Endothelial cell of hepatic sinusoid (primary cell): ENCODE measurements around the gene ZNF619.

Source experiments
- in situ Hi-C: cut with HindIII; loops from 2 replicates; pipeline ENCODE4 v1.10.0; 2017; ENCODE audit warnings: low sequenced_read_pairs

Gene ZNF619

DNA sequence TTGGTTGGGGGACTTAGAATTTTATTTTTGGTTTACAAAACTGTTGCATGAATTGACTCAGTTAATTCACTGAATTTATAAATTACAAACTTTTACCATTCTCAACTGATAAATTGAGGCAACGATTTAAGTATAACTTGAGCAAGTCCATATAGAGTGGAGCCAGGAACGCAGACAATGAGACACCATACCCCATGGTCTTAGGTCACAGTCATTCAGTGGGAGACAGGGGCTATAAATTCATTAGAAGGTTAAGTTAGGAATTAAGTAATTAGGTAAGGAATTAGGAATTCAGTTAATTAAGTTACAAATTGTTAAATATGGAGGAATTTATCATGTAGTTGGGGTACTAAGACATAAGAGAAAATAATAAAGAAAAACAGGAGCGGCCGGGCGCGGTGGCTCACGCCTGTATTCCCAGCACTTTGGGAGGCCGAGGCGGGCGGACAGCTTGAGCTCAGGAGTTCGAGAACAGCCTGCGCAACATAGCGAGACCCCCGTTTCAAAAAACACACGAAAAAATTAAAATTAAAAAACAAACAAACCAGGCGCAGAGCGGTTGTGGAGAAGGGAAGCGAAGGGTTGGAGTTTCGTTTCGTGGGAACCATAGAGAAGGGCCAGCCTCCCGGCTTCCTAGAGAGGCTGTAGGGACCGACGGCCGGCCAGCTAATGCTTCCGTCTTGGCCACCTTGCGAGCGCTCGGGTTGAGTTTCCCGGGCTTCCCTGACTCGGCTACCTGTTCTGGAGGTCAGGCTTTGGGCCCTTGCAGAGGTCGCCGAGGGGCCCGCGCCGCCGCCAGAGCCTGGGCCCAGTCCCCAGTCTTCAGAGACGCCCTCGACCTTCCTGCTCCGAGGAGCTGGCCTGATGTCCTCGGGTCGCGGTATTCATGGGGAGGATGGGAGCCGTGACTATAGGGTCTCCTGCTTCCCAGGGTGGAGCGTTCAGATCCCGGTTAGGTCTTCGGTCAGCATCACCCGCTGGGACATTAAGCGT lies at the start of gene ZNF619:
Gene ZNF619 (plus strand): TSS at position 645 of the 993 bp plus-strand sequence. CDS start 858 bp downstream, outside the sequence.
- in situ Hi-C loops, result no loop called here

DNA sequence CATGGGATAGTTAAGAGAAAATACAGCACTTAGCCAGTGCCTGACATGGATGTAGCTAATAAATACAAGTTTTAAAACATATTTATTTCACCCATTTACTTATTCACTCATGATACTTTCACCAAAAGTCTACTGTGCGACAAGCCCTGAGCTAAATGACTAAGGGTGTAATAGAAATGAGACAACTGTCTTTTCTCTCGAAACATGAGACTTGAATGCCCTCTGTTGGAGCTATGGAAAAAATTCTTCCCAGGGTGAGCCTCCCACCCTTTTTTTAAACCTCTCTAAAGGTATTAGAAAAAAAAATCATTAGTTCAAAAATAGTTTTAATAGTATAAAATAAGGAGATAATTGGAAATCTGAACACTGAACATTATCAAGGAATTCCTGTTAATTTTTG lies 44.1 kb upstream of the ZNF619 start:
- in situ Hi-C loops, result no loop called here

DNA sequence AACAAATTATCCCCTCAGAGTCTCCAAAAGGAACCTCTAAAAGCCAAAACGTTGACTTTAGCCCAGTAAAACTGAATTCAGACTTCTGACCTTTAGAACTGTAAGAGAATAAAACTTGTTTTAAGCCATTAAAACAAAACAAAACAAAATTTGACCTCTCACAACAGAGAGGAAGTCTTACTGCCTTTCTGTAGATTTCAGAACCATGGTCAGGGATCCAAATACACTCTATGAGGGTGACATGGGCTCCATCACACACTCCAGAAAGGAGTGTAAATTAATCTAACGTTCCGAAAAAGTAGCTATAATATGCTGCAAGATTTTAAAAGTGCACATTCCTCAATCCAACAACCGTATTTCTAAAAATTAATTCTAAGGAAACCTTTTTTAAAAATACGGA lies 39.0 kb upstream of the ZNF619 start:
- in situ Hi-C loops, result no loop called here

DNA sequence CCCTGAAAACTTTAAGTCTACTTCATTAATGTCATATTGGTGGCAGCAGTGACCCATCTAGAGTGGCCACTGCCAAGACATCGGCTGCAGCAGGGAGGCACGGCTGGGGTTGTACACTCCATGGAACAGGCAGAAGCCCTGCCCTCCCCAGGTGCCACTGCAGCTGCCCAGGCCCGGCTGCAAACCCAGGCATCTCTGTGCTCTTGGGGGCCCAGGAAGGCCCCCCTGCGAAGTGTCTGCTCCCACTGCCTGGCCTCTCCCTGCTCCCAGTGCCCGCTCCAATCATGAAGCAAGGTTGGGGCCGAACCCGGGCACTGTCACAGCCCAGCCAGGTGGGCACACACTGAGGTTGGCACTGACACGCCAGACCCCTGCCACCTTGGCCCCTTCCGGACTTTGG lies 31.9 kb upstream of the ZNF619 start:
- in situ Hi-C loops, result no loop called here

DNA sequence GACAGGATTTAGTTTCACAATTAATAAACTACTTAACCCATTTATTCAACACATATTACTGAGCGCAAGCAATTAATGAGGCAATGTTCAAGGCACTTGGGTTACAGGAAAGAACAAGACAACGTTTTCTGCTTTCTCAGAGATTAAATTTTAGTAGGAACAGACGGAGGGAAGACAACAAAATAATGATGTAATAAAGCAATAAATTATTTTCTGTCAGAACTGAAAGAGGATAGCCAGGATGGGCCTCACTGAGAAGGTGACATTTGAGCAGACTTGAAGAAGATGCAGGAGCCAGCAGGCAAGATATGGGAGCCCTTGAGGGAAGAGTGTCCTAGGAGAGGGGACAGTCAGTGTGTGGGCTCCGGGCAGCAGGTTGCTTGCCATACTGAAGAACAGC lies 31.0 kb upstream of the ZNF619 start:
- in situ Hi-C loops, result no loop called here

DNA sequence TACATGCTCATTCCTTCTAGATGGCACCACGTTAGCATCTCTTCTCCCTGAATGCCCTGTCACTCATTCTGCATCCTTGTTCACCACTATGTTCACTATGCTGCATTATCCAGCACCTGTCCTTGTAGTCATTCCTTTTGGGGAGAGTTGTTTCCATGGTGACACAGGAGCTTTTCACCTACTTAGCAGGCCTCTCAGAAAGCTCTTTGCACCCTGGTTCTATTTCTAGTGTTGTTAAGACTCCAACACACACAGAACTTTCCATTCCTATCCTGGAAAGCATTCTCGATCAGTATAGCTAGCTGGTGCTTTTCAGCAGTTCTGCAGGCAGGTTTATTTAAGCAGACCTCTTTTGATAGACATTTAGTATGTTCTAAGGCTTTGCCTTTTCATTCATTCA lies 26.5 kb upstream of the ZNF619 start:
- in situ Hi-C loops, result no loop called here

DNA sequence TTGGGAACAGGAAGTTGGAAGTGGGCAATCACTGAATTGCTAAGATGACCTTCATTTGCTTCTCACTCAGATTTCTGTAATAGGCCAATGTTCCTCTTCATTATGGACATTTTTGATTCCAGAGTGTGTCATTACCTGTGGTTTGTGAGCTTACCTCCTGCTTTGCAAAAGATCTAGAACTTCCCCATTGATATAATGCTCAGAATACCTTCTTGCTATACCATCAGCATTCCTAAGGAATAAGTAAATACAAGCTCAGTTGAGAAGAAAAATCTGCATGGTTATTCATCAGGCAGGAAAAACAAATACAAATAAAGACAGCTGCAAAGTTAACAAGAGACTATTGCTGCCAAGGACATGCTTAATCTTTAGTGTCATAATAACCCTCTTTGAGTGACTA lies 25.4 kb upstream of the ZNF619 start:
- in situ Hi-C loops, result no loop called here

DNA sequence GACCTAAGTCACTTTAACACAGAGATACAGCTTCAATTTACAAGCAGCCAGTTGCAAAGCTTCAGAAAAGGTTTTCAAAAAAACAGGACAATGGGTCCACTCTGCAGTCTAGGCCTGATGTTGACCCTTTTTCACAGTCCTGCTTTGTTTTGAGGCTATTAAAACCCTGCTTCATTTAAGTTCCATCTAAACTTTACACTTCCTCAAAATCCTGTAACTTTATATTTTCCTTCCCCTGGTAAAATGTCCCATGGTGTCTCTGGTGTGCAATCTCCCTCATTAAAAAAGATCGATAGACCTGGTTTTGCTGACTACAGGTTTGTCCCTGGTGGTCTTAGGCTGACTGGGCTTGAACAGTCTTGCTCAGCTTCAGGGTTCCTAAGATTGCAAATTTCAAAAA lies 24.9 kb upstream of the ZNF619 start:
- in situ Hi-C loops, result no loop called here

DNA sequence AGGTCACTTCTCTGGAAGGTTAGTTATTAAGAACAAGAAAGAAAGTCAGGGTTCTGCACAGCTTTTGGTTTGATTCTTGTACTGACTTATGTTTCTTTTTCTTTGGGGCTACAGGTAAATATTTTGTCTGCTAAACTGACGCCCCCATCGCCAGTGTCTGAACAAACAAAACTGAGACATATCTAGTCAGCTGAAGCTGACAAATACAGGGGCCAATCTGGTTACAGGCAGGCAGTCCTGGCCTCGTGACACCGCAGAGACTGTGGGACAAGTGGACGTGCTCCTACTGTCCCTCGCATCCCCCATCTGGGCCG lies 24.4 kb upstream of the ZNF619 start:
- in situ Hi-C loops, result no loop called here

DNA sequence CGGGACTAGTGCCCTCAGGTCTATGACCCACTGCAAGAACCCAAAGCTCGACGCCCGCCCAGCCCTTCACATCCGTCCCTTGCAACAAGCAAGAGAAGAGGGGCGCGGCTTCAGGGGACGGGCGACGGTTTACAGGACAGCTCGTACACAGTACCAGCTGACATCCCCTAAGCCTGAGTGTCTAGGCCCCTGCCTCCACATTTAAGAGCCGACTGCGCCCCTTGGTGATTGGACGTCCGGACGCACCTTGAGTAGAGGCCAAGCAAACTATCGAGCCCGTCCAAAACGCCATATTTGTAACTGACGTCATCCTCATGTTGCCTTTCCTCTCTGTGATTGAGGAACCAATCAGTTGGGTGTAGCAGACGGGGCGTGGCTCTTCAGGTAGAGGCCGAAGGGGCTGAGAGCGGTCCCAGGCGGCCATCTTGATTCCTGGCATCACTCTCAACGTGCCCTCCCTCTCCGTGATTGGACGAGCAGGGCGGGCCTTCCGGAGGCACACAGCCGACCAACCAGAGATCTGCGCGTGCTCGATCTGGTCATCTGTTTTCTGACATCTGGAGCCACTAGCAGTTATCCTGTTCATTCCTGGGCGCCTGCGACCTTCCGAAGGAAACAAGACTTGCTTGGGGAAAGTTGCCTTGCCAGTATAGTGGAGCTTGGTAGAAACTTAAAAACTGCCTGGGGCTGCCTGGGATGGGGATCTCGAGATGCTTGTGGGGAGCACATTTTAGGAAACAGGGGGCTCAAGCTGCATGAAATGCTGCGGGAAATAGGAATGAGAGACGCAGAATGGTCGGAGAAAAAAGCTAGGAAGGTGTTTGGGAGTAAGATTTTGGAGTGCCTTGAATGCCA lies 23.8 kb upstream of the ZNF619 start:
- in situ Hi-C loops, result no loop called here

DNA sequence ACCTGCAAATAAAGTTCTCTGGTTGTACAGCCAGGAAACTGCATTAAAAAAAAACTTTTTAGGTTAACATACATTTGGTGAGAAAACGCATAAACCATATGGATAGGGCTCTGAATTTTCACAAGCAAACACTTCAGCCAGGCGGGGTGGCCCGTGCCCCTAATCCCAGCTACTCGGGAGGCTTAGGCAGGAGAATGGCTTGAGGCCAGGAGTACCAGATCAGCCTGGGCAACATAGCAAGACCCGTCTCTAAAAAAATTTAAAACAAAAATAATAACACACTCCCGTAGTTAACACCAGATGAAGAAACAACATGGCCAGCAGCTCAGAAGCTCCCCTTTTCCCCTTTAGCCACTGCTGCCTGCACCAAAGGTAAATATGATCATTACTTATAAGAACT lies 23.0 kb upstream of the ZNF619 start:
- in situ Hi-C loops, result no loop called here

DNA sequence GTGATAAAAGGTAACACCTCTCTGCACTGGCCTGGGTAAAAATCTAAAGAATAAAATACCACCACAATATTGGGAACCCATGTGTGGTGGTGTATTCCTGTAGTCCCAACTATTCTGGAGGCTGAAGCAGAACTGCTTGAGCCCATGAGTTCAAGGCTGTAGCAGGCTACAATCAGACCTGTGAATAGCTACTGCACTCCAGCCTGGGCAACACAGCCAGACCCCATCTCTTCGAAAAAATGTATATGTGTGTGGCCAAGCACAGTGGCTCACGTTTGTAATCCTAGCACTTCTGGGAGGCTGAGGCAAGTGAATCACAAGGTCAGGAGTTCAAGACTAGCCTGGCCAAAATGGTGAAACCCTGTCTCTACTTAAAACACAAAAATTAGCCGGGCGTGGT lies 21.6 kb upstream of the ZNF619 start:
- in situ Hi-C loops, result no loop called here

DNA sequence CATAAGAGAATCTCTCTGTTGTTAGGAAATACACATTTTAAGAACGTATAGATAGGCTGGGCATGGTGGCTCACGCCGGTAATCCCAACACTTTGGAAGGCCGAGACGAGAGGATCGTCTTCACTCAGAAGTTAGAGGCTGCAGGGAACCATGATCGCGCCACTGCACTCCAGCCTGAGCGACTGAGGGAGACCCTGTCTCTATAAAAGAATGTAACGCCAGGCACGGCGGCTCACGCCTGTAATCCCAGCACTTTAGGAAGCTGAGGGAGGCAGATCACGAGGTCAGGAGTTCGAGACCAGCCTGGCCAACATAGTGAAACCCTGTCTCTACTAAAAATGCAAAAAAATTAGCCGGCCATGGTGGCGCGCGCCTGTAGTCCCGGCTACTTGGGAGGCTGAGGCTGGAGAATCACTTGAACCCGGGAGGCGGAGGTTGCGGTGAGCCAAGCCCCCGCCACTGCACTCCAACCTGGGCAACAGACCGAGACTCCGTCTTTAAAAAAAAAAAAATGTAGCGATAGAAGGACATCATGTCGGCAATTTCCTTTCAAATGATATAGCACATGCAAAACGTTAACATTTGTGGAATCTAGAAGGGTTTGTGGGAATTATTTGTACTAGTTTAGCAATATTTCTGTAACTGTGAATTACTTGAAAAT lies 20.5 kb upstream of the ZNF619 start:
- in situ Hi-C loops, result no loop called here

DNA sequence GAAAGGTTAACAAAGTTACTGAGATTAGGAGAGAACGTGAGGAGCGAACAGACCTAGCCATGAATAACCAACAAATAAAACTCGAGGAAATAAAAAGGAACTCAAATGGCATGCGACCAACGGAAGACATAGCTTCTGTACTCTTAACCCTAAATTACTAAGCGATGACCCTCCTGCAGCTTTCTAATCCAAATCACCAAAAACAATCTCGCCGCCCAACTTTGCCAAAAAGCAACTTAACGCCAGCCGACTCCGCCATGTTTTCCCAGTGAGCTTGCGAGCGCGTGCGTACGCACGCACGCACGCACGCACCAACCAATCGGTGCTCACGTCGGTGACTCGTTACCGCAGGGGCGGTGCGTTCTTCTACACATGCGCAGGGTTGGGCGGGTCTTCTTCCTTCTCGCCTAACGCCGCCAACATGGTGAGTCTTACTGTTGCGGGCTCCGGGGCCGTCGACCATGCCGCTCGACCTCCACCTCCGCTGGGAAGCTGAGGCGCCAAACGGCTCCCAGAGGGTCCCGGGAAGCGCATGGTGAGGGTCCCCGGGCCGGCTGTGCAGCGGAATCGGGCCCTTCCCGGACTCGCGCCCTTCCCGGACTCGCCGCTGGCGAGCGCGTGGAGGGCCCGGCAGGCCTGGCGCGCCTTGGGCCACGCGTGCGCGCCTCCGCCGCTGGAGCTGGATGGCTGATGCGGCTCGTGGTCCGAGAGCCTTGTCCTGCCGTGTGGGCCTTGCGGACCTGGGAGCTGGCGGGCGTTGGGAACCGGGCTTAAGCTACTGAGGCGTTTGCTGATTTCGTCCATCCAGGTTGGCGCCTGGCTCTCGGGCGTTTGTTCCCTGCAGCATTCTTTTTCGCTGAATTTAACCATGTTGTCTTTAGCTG lies 19.7 kb upstream of the ZNF619 start, which contains the start of gene RPL14:
Gene RPL14 (plus strand): TSS at position 400 of the 884 bp plus-strand sequence. CDS start 133 bp downstream, at position 533.
- in situ Hi-C loops, result no loop called here

DNA sequence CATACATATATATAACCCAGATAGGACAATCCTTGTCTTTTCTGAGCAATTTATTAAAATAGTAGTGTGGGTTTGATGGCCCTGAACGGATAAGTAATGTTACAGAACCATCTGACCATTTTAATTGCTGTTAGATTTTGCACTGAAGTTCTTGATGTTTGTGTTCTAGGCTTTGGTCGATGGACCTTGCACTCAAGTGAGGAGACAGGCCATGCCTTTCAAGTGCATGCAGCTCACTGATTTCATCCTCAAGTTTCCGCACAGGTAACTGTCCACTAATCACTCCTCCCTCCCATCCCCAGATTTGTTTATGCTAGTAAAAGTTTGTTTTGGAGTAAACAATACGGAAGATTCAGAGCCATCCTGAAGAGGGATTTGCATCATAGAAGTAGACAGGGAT lies 18.4 kb upstream of the ZNF619 start:
- in situ Hi-C loops, result no loop called here

DNA sequence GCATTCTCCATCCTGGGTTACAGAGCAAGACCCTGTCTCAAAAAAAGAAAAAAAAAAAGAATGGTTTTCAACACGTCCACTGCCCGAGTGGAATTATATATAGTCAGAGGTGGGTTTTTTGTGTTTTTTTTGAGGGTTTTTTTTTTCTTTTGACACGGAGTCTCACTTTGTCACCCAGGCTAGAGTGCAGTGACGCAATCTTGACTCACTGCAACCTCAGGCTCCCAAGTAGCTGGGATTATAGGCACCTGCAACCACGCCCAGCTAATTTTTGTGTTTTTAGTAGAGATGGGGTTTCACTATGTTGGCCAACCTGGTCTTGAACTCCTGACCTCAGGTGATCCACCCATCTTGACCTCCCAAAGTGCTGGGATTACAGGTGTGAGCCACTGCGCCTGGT lies 16.4 kb upstream of the ZNF619 start:
- in situ Hi-C loops, result loop anchor here (5.0 kb wide), 1 partner anchor 37 kb away; no protein-coding TSS in a partner anchor

DNA sequence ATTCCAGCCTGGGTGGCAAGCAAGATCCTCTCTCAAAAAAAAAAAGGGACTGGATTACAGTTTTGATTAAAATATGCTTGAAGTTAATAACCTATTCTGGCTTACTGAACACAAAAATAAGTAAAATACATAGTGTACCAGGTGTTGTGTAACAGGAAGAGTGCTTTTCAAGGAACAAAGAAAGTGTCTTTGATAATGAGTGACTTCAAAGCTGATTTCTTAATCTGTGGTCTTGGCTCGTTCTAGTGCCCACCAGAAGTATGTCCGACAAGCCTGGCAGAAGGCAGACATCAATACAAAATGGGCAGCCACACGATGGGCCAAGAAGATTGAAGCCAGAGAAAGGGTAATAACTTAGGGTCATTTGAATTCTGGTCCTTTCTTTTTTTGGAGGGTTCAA lies 15.8 kb upstream of the ZNF619 start:
- in situ Hi-C loops, result loop anchor here (5.0 kb wide), 1 partner anchor 36 kb away; no protein-coding TSS in a partner anchor

DNA sequence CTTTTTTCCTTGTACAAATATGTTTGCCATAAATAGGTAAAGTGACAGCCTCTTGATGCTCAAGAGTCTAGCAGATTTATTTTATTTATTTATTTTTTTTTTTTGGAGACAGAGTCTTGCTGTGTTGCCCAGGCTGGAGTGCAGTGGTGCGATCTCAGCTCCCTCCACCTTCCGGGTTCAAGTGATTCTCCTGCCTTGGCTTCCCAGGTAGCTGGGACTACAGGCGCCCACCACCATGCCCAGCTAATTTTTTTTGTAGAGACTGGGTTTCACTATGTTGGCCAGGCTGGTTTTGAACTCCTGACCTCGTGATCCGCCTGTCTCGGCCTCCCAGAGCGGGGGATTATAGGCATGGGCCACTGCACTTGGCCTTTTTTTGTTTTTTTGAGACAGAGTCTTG lies 14.1 kb upstream of the ZNF619 start:
- in situ Hi-C loops, result loop anchor here (5.0 kb wide), 1 partner anchor 34 kb away; no protein-coding TSS in a partner anchor

DNA sequence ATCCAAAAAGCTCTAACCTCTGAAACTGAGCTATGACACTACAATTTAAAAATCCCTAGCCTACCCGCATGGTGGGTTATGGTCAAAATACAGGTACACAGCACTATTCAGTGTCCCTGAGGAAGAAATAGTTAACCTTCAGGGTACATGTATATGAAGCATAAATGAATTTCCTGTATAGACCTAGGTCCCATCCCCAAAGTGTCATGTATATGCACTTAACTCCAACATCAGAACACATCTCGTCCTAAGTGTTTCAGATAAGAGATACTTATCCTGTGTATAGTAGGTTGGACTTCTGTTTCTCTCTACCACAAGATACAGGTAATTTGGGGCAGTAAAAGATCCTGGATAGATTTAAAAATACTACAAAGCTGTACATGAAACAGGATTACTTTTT lies 13.3 kb upstream of the ZNF619 start:
- in situ Hi-C loops, result loop anchor here (5.0 kb wide), 1 partner anchor 34 kb away; no protein-coding TSS in a partner anchor
